Kidney (tissue), 14 donors: ENCODE measurements around the gene ZNF891. TPM values are rescaled to one million over a fixed set of nuclear protein-coding genes. Genes with fewer than 3 reads are reported as not detected.

Experiments used
- DNase-seq, 5 donors: peaks; one replicate each; pipeline ENCODE4 v3.0.0-alpha.2; 2013 to 2020
- FAIRE-seq: peaks from 2 replicates; lab custom pipeline; 2012; peaks lifted over from hg19 to GRCh38; lab: Jason Lieb, UNC
- H3K27ac ChIP-seq, 2 donors: one replicate each; pipeline ENCODE4 v1.7.0; 2013; ENCODE audit warnings: low read depth in 2 of 2, low read length in 2 of 2, inconsistent platforms in 1 of 2
- H3K27me3 ChIP-seq: one replicate; pipeline ENCODE4 v1.7.1; 2013; ENCODE audit warnings: low read length, inconsistent platforms; ENCODE audit not compliant: control insufficient read depth, insufficient read depth
- H3K36me3 ChIP-seq, 3 donors: one replicate each; pipeline versions ENCODE4 v1.7.0 to v1.7.1; 2013; ENCODE audit warnings: low read length in 3 of 3, control low read depth in 1 of 3, inconsistent platforms in 1 of 3; ENCODE audit not compliant: insufficient read depth in 3 of 3, control insufficient read depth in 2 of 3
- H3K4me1 ChIP-seq, 3 donors: one replicate each; pipeline versions ENCODE4 v1.7.0 to v1.7.1; 2013; ENCODE audit warnings: low read length in 3 of 3, inconsistent platforms in 1 of 3, low read depth in 1 of 3; ENCODE audit not compliant: control insufficient read depth in 2 of 3, insufficient read depth in 2 of 3
- H3K4me3 ChIP-seq, 3 donors: one replicate each; pipeline versions ENCODE4 v1.7.0 to v1.8.1; 2013; ENCODE audit warnings: low read length in 3 of 3, control low read depth in 1 of 3, inconsistent platforms in 1 of 3
- H3K9ac ChIP-seq, 3 donors: one replicate each; pipeline versions ENCODE4 v1.7.0 to v1.7.1; 2013; ENCODE audit warnings: low read length in 3 of 3, control low read depth in 1 of 3, inconsistent platforms in 1 of 3
- H3K9me3 ChIP-seq, 3 donors: one replicate each; pipeline versions ENCODE4 v1.7.0 to v1.7.1; 2013; ENCODE audit warnings: low read length in 3 of 3, control low read depth in 1 of 3, inconsistent platforms in 1 of 3; ENCODE audit not compliant: control insufficient read depth in 2 of 3, insufficient read depth in 1 of 3
- CTCF ChIP-seq: IDR thresholded peaks from 3 replicates; pipeline ENCODE4 v1.5.1; 2012; ENCODE audit warnings: mild to moderate bottlenecking, moderate library complexity, borderline replicate concordance; ENCODE audit not compliant: insufficient read depth; ENCODE audit errors: extremely low read depth
- intact Hi-C: fragments of 100-400 bp; cut with DNase I; formaldehyde crosslinking; loops from one replicate; pipeline ENCODE4 v1.11.1; 2022
- polyA plus RNA-seq: library from polyadenylated mRNA; stranded (reverse); fragments of 350-450 nt; fragmentation: Illumina TruSeq; extraction: RNeasy Lipid Tissue Mini Kit (QIAGEN cat#74804); gene quantifications from one replicate; pipeline ENCODE4 v1.2.3, GENCODE V29; 2014; ENCODE audit warnings: low read depth, low replicate concordance; ENCODE audit not compliant: insufficient read depth
- total RNA-seq: library from RNA; stranded (reverse); fragmentation: NEBNext Ultra II Directional; extraction: Animal tissue kit (Norgen Biotek cat#: 25700); gene quantifications from one replicate; pipeline ENCODE4 v1.2.1, GENCODE V29; 2021
- donor health status: control.
- donor health status: control.
- donor health status: control.
- donor health status: control.
- donor health status: control.
- donor health status: DM: yes; HTN: yes; CAD: no.
- donor health status: Normal renal cell carcinoma (clear cell type).

The ZNF891 gene
- total and polyA plus RNA-seq, 2 donors from 2014 or later = 0.39 to 3.1 TPM

GRCh38 chr12:133106253-133106652 lies 23.8 kb downstream of the ZNF891 start:
- H3K9me3 ChIP-seq = peaks cover 26 to 94% (median 65%) of the 10 kb centered on the region in 3 donors
- peak overlapping the region in 2 of 3 donors; percentile 0 to 31 for H3K4me3 ChIP-seq
- no peaks in the 10 kb centered on the region for H3K27me3 ChIP-seq
- TF ChIP-seq CTCF = no peak
- no peak for FAIRE-seq
- H3K9ac ChIP-seq = no peak overlapping the region
- H3K4me1 ChIP-seq = no peaks in the 10 kb centered on the region
- intact Hi-C loops = loop anchor here (5.0 kb wide), 1 partner anchor 54 kb away; no protein-coding TSS in a partner anchor
- DNase-seq = no peak
- H3K27ac ChIP-seq = no peak overlapping the region
- peaks cover 25 to 54% (median 29%) of the 10 kb centered on the region in 3 donors for H3K36me3 ChIP-seq

- Histone ChIP-seq H3K36me3 (peaks cover 26 to 60% (median 31%) of the 10 kb centered on the region in 3 donors), H3K27me3 (no peaks in the 10 kb centered on the region), H3K27ac (no peak overlapping the region), H3K9me3 (peaks cover 28 to 94% (median 70%) of the 10 kb centered on the region in 3 donors), H3K9ac (no peak overlapping the region), H3K4me3 (peak overlapping the region in 2 of 3 donors; percentile 0 to 31), H3K4me1 (no peaks in the 10 kb centered on the region)
- no peak for FAIRE-seq
- no peak for TF ChIP-seq CTCF
- no peak for DNase-seq
- intact Hi-C loops = loop anchor here (5.0 kb wide), 1 partner anchor 53 kb away; no protein-coding TSS in a partner anchor
These were observed 24.5 kb downstream of the ZNF891 start for GRCh38 chr12:133105620-133106019.

GRCh38 chr12:133083345-133083744 lies 46.7 kb downstream of the ZNF891 start:
- H3K36me3 ChIP-seq = peaks cover 23 to 50% (median 26%) of the 10 kb centered on the region in 3 donors
- H3K9me3 ChIP-seq = peaks cover 15 to 59% (median 17%) of the 10 kb centered on the region in 3 donors
- no peak for FAIRE-seq

More at GRCh38 chr12:133083345-133083744, 46.7 kb downstream of the ZNF891 start:
- no peaks in the 10 kb centered on the region for H3K27me3 ChIP-seq
- intact Hi-C loops = no loop called here
- no peak overlapping the region for H3K4me3 ChIP-seq
- no peak overlapping the region for H3K9ac ChIP-seq
- peaks cover 0 to 5% (median 2%) of the 10 kb centered on the region in 3 donors for H3K4me1 ChIP-seq
- TF ChIP-seq CTCF = no peak
- no peak for DNase-seq
- H3K27ac ChIP-seq = no peak overlapping the region
